Caco-2 (cell line): Measurements from ENCODE around the gene CCDC9. TPM values are rescaled to one million over a fixed set of nuclear protein-coding genes. Genes with fewer than 3 reads are reported as not detected.

Experiments
- Bru-seq: library from RNA; stranded (reverse); fragments of 400-500 nt; gene quantifications from one replicate; lab custom pipeline; 2021; lab: Mats Ljungman, UMichigan
- BruChase-seq, 2 experiments: library from RNA; stranded (reverse); fragments of 400-500 nt; gene quantifications; one replicate each; lab custom pipeline; 2021; lab: Mats Ljungman, UMichigan
- BruUV-seq: library from RNA; stranded (reverse); fragments of 400-500 nt; replicated peaks from 2 replicates; lab custom pipeline; 2021; lab: Mats Ljungman, UMichigan
- CTCF ChIA-PET: fragments of 300-600 bp; sonication (Branson Sonifier 250); formaldehyde crosslinking; loops from one replicate; lab custom pipeline; 2022; ENCODE audit warnings: antibody characterized with exemption; lab: Charles Lee
- POLR2A ChIA-PET: fragments of 300-600 bp; sonication (Branson Sonifier 250); formaldehyde crosslinking; loops from one replicate; lab custom pipeline; 2022; ENCODE audit warnings: antibody characterized with exemption; lab: Charles Lee
- DNase-seq, 2 experiments: peaks; one replicate each; pipeline versions ENCODE4 v3.0.0 to v3.0.0-alpha.2; 2020 to 2022
- H3K27me3 ChIP-seq: replicated peaks from 2 replicates; pipeline ENCODE4 v1.6.0; 2011; ENCODE audit warnings: low read length; ENCODE audit not compliant: control insufficient read depth, insufficient read depth
- H3K36me3 ChIP-seq: 2 replicates; pipeline ENCODE4 v1.5.1; 2011; ENCODE audit warnings: low read length; ENCODE audit not compliant: control insufficient read depth, insufficient read depth
- H3K4me1 ChIP-seq: fragments of 250-450 bp; sonication (Bioruptor Pico); 2 replicates; pipeline ENCODE4 v1.5.1; 2020; ENCODE audit warnings: mild to moderate bottlenecking
- H3K4me3 ChIP-seq: 2 replicates; pipeline ENCODE4 v1.5.1; 2011; ENCODE audit warnings: low read depth, mild to moderate bottlenecking, control low read depth, low read length
- H3K9me3 ChIP-seq: fragments of 250-450 bp; sonication (Bioruptor Pico); 2 replicates; pipeline ENCODE4 v1.5.1; 2020; ENCODE audit warnings: mild to moderate bottlenecking, moderate library complexity
- H3K27ac Mint-ChIP-seq: one replicate; pipeline ENCODE4 v1.8.0; 2022; ENCODE audit warnings: mixed read lengths; ENCODE audit not compliant: unreplicated experiment
- H3K27me3 Mint-ChIP-seq: one replicate; pipeline ENCODE4 v1.8.0; 2022; ENCODE audit warnings: mixed read lengths; ENCODE audit not compliant: insufficient read depth, unreplicated experiment
- H3K36me3 Mint-ChIP-seq: one replicate; pipeline ENCODE4 v1.8.0; 2022; ENCODE audit warnings: mild to moderate bottlenecking, mixed read lengths; ENCODE audit not compliant: insufficient read depth, unreplicated experiment
- H3K4me1 Mint-ChIP-seq: one replicate; pipeline ENCODE4 v1.8.0; 2022; ENCODE audit warnings: low read depth, mixed read lengths; ENCODE audit not compliant: unreplicated experiment
- H3K4me3 Mint-ChIP-seq: one replicate; pipeline ENCODE4 v1.8.0; 2022; ENCODE audit warnings: mild to moderate bottlenecking, moderate library complexity, mixed read lengths; ENCODE audit not compliant: unreplicated experiment
- H3K9me3 Mint-ChIP-seq: one replicate; pipeline ENCODE4 v1.8.0; 2022; ENCODE audit warnings: mixed read lengths; ENCODE audit not compliant: unreplicated experiment
- intact Hi-C: fragments of 100-400 bp; cut with micrococcal nuclease; formaldehyde crosslinking; loops from one replicate; pipeline ENCODE4 v1.10.0; 2022; ENCODE audit not compliant: unreplicated experiment
- long read RNA-seq: library from polyadenylated mRNA; stranded (forward); transcript quantifications from one replicate; pipeline ENCODE4 v2.0.0, GENCODE V29; 2022
- total RNA-seq: library from RNA; stranded (reverse); gene quantifications from 2 replicates; pipeline ENCODE4 v1.2.3, GENCODE V29; 2022
- TF ChIP-seq, protein P1 (sequence below), 2 experiments: fragments of 200-600 bp in 1 of 2; IDR thresholded peaks; 1 replicate in 1 of 2; 2 replicates in 1 of 2; pipeline versions ENCODE4 v1.5.1 to v1.8.0; 2011 to 2022; ENCODE audit warnings: antibody characterized with exemption in 1 of 2, control low read depth in 1 of 2, inconsistent platforms in 1 of 2, low read depth in 1 of 2, low read length in 1 of 2, mild to moderate bottlenecking in 1 of 2, moderate library complexity in 1 of 2; ENCODE audit not compliant: insufficient read depth in 1 of 2, severe bottlenecking in 1 of 2, unreplicated experiment in 1 of 2

The CCDC9 gene
- total RNA-seq (43.1 and 44.3 TPM in 2 replicates), Bru-seq, nascent RNA (percentile 65 among the genes with signal in this experiment), BruChase-seq, experiment 1, labeled RNA remaining after a 2-hour chase (percentile 69 among the genes with signal in this experiment), BruChase-seq, experiment 2, labeled RNA remaining after a 6-hour chase (percentile 70 among the genes with signal in this experiment)
- long read RNA-seq, transcript CCDC9-201 (12 exons, 2,093 nt) = major isoform, 25 of 67 reads
- long read RNA-seq, partial matches to known transcripts = 12 of 67 reads
- long read RNA-seq, other reads (novel, unspliced or antisense) = 29 of 67 reads

DNA sequence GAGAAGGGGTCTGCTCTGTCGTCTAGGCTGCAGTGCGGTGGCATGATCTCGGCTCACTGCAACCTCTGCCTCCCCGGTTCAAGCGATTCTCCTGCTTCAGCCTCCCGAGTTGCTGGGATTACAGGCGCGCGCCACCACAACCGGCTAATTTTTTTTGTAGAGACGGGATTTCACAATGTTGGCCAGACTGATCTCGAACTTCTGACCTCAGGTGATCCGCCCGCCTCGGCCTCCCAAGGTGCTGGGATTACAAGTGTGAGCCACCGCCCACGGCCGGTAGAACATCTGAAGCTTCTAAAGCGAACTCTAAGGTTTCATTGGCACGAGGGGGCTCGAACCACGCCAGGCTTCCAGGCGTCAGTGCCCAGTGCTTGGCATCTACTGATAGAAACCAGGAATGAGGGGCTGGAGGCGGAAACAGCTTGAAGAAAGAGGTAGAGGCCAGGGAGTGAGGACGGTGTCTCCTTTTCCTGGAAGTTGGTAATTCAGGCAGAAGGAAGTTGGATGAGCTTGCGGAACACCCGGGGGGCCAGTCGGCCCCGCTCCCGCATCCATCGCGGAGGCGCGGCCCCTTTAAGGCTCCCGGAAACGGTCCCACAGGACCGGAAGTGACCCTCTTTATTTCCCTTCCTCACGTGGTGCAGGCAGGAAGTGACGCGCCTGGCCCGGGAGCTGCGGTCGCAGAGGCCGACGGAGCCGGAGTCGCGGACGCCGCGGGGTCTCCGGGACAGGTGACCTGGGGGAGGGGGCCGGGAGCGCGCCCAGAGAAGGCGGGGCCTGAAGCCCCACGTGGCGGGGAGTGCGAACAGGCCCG lies at the start of gene CCDC9:
CCDC9 (plus strand) TSS at position 647 of the 814 bp plus-strand sequence. CDS start 1,876 bp downstream, outside the sequence.
- intact Hi-C loops = loop anchor here (10.0 kb wide), 1 partner anchor 391 kb away; the partner anchor contains the start of gene ARHGAP35
- peak; percentile 99 for DNase-seq
- POLR2A ChIA-PET = interaction anchor here (0.5 to 2.6 kb wide), 16 partner anchors 12 to 1788 kb away, joined by 3 to 71 read pairs (median 7); partner anchors contain the start of genes DHX34, FOSB, INAFM1 and PRKD2
- peaks cover 22% of the 10 kb centered on the region for H3K4me1 ChIP-seq
- Mint-ChIP-seq H3K4me3 (peak within 1 kb of the TSS; percentile 92), H3K4me1 (peaks cover 17% of the 10 kb centered on the region), H3K36me3 (peaks cover 55% of the 10 kb centered on the region), H3K27ac (peak within 1 kb of the TSS; percentile 96), H3K27me3 (no peaks in the 10 kb centered on the region), H3K9me3 (no peaks in the 10 kb centered on the region)
- CTCF ChIA-PET = interaction anchor here (0.7 to 2.3 kb wide), 14 partner anchors 8 to 532 kb away, joined by 3 to 64 read pairs (median 4); partner anchors contain the start of genes DHX34 and INAFM1
- no peaks in the 10 kb centered on the region for H3K27me3 ChIP-seq
- BruUV-seq = TSS peak; percentile 94
- TF ChIP-seq, protein P1, sequence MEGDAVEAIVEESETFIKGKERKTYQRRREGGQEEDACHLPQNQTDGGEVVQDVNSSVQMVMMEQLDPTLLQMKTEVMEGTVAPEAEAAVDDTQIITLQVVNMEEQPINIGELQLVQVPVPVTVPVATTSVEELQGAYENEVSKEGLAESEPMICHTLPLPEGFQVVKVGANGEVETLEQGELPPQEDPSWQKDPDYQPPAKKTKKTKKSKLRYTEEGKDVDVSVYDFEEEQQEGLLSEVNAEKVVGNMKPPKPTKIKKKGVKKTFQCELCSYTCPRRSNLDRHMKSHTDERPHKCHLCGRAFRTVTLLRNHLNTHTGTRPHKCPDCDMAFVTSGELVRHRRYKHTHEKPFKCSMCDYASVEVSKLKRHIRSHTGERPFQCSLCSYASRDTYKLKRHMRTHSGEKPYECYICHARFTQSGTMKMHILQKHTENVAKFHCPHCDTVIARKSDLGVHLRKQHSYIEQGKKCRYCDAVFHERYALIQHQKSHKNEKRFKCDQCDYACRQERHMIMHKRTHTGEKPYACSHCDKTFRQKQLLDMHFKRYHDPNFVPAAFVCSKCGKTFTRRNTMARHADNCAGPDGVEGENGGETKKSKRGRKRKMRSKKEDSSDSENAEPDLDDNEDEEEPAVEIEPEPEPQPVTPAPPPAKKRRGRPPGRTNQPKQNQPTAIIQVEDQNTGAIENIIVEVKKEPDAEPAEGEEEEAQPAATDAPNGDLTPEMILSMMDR (IDR thresholded peaks at IDR 0.05; ENCODE audit: insufficient read depth in 1 of 2, low read depth in 1 of 2, low read length in 1 of 2, severe bottlenecking in 1 of 2, unreplicated experiment in 1 of 2) = no peak
- H3K4me3 ChIP-seq = peak within 1 kb of the TSS; percentile 76
- peaks cover 3% of the 10 kb centered on the region for H3K36me3 ChIP-seq
- no peaks in the 10 kb centered on the region for H3K9me3 ChIP-seq

DNA sequence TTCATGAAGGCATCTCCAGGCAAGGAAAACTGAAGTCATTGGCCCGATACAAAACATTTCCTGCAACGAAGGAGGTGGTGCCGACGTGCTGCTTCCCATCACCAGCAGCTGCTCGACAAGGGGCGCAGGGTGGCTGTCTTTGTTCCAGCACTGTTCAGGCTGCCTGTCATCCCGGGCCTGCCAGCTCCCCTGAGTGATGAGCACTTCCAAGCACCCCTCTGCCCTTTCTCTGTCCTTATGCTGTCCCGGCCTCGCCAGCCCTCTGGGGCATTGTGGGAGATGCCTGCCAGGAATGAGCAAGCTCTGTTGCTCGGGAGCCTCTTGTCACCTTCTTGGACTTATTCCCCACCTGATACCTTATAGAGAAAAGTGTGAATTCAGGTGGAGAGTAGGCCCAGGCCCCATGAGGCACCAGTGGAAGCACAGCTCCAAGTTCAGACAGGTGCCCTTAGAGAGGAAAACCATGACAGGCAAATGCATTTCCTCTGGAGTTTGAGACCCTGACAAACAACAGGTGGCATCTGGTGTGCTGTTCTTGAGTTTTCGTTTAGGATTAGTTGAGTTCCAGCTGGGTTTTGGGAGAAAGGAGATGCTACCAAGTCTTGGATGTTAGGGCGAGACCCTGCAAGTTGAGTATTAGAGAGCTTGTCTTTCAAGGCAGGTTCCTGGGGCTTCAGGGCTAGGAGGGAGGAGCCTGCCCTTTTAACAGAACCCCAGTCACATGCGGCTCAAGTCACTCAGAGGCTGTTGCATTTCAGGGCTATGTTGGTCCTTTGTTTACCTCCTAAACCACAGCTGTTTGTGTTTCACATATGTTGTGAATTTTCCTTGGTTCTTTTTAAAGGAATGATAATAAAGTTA lies 46.8 kb upstream of the CCDC9 start:
- DNase-seq = no peak
- Histone ChIP-seq H3K27me3 (no peaks in the 10 kb centered on the region), H3K9me3 (no peaks in the 10 kb centered on the region), H3K4me3 (no peak overlapping the region), H3K36me3 (peaks cover 7% of the 10 kb centered on the region), H3K4me1 (no peaks in the 10 kb centered on the region)
- BruUV-seq = TSS peak; percentile 91
- H3K36me3 Mint-ChIP-seq = peaks cover 86% of the 10 kb centered on the region
- H3K27ac Mint-ChIP-seq = peak overlapping the region; percentile 94
- no peaks in the 10 kb centered on the region for H3K27me3 Mint-ChIP-seq
- H3K4me3 Mint-ChIP-seq = no peak overlapping the region
- no peaks in the 10 kb centered on the region for H3K9me3 Mint-ChIP-seq
- intact Hi-C loops = loop anchor here (1.0 kb wide), 1 partner anchor 35 kb away; no protein-coding TSS in a partner anchor
- H3K4me1 Mint-ChIP-seq = peaks cover 8% of the 10 kb centered on the region
- TF ChIP-seq, protein P1 (IDR thresholded peaks at IDR 0.05; ENCODE audit: insufficient read depth in 1 of 2, low read depth in 1 of 2, low read length in 1 of 2, severe bottlenecking in 1 of 2, unreplicated experiment in 1 of 2) = no peak
- POLR2A ChIA-PET = interaction anchor here (1.4 to 2.0 kb wide), 3 partner anchors 17 to 65 kb away, joined by 9 to 43 read pairs (median 13); partner anchors contain the start of gene INAFM1
- CTCF ChIA-PET = interaction anchor here (0.9 to 4.4 kb wide), 6 partner anchors 15 to 47 kb away, joined by 3 to 234 read pairs (median 10); partner anchors contain the start of gene CCDC9
